ENCODE measurements around the gene CTR9.

The CTR9 gene

DNA sequence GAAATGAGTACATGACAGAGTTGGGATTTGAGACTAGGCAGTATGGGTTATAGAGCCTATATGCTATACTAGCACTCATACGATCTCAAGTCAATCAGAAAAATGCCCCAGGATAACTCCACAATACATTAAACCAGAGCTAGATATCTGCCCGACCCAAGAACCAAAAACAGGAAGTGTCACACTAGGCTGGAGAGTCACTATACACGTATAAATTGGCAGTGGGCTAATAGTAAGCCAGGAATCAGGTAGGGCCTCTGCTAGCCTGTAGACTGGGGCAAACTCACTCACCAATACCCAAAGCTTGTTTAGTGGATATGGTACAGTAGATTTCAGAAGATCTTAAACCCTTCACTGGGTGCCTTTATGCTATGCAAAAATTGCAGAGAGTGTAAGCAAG lies 73.8 kb downstream of the CTR9 start:
- no peak for DNase-seq

DNA sequence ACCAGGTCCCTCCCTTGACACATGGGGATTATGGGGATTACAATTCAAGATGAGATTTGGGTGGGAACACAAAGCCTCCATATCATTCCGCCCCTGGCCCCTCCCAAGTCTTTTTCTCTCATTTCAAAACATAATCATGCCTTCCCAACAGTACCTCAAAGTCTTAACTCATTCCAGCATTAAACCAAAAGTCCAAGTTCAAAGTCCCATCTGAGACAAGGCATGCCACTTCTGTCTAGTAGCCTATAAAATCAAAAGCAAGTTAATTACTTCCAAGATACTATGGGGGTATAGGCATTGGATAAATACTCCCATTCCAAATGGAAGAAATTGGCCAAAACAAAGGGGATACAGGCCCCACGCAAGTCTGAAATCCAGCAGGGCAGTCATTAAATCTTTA lies 77.4 kb downstream of the CTR9 start:
- no peak for DNase-seq

DNA sequence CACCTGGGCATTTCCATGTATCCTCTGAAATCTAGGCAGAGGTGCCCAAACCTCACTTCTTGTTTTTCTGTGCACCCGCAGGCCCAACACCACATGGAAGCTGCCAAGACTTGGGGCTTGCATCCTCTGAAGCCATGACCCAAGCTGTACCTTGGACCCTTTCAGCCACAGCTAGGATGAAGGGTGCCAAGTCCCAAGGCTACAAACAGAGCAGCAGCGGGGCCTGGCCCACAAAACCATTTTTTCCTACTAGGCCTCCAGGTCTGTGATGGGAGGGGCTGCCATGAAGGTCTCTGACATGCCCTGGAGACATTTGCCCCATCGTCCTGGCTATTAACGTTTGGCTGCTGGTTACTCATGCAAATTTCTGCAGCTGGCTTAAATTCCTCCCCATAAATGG lies 78.1 kb downstream of the CTR9 start:
- DNase-seq = no peak

Data from stimulated activated CD4-positive, alpha-beta T cell treated with anti-CD3 and anti-CD28 coated beads, Interleukin-4, amount 100 ng/mL, for 24 hours (primary cell).